Cardiac septum (tissue), 1 donor: ENCODE data around the gene INPP5K. TPM values are rescaled to one million over a fixed set of nuclear protein-coding genes. Genes with fewer than 3 reads are reported as not detected.
"Not testable (repeated sequence)": the region's sequence is repeated elsewhere in the genome, so short reads cannot be mapped to it uniquely, and the experiment has no call there.

Experiments
- DNase-seq: peaks from one replicate; pipeline ENCODE4 v3.0.0-alpha.2; 2020; ENCODE audit warnings: low spot score
- intact Hi-C: fragments of 100-400 bp; cut with DNase I; formaldehyde crosslinking; loops from one replicate; pipeline ENCODE4 v1.14.0; 2022
- total RNA-seq: library from RNA; stranded (reverse); fragmentation: NEBNext Ultra II Directional; extraction: Animal tissue kit (Norgen Biotek cat#: 25700); gene quantifications from one replicate; pipeline ENCODE4 v1.2.1, GENCODE V29; 2021
- donor health status: DM: no; HTN: no; CAD: no.

The INPP5K gene
- total RNA-seq, 1 donor from 2014 or later = 34.2 TPM

DNA sequence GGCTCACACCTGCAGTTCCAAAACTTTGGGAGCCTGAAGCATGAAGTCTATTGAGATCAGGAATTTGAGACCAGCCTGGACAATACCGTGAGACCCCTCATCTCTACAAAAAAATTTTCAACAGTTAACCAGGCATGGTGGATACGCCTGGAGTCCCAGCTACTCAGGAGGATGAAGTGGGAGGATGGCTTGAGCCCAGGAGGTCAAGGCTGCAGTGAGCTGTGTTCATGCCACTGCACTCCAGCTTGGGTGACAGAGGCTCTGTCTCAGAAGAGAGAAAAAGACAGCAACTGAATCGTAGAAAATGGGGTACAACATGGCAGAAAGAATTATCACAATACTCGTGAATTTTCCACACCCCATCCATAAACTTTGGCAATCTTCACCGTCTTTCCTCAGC is 63.6 kb downstream of the INPP5K start:
- intact Hi-C loops = no loop called here
- no peak for DNase-seq

DNA sequence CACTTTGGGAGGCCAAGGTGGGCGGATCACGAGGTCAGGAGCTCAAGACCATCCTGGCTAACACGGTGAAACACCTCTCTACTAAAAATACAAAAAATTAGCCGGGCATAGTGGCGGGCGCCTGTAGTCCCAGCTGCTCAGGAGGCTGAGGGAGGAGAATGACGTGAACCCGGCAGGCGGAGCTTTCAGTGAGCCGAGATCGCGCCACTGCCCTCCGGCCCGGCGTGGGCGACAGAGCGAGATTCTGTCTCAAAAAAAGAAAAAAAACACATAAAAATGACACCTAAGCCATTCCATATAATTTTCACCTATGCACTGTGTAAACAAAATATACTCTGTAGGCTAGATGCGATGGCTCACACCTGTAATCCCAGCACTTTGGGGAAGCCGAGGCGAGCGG is 66.2 kb downstream of the INPP5K start:
- intact Hi-C loops, DNase-seq: not testable (repeated sequence)

DNA sequence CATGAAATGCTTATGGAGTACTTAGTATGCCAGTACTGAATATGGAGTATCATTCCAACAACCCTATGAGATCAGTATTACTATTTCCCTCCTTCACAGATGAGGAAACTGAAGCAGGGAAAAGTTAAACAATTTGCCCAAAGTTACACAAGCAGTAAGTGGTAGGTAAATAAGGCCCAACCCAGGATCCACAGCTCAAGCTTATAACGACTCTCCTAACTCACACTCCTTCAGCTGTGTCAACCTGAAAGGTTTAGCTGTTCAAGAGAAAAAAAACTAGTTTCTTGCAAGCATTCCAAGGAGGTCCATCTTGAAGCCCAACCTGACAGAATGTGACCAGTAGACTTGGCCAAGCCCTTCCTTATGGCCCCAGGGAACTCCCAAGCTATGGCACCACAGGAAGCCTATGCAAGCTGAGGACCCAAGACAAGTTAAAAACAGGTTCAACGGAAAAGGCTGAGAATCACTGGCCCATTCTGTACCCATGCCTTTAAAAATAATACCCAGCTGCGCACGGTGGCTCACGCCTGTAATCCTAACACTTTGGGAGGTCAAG is 66.9 kb downstream of the INPP5K start:
- DNase-seq = no peak
- intact Hi-C loops = no loop called here

DNA sequence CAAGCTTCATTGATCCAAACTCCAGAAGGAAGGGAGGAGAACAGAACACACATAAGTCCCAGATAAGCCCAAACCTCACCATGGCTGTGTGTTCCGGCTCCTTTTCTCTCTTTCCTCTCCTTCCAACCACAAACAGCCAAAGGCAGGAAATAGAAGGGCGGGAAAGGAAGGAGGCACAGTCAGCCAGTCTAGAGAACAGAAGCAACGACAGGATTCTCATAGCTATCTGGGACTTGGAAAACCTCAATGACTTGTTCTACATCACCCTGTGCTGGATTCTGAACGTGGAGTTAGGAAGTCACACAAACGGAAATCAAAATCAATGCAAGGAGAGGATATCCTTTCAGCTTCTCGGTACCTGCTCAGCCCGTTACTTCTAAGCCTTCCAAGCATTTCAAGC is 69.4 kb downstream of the INPP5K start:
- DNase-seq = no peak
- intact Hi-C loops = no loop called here

DNA sequence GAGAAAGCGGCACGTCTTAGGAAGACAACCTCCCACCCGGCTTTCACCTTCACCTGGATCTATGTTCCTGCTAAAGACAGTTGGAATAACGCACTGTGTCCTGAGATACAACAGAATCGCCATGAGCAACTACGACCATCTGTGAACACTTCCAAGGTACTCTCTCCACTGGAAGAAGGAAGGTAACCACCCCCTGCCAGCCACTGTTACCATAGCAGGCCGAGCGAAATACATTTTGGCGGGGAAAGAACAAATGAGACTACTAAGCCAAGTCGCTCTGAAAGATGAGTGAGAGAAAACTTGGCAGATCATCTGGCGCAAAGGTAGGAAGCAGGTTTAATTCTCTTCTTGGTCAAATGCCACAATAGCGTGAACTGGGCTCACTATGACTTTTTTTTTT is 70.2 kb downstream of the INPP5K start:
- no peak for DNase-seq
- intact Hi-C loops = no loop called here

DNA sequence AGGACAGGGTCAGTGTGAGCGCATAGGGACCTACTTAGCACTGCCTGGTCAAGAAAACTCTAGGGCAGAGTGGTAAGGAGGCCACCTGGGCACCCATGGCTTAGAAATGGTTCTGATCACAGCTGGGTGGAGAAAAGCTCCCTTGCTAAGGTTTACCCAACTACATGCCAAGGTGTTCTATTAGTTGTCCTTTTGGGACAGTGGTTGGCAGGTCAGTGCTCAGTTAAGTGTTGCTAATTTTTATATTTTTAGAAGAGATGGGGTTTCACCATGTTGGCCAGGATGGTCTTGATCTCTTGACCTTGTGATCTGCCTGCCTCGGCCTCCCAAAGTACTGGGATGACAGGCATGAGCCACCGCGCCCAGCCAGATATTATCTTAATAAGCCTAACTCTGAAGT is 70.7 kb downstream of the INPP5K start:
- intact Hi-C loops, DNase-seq: not testable (repeated sequence)

Other genes with a start within 250 kb of the INPP5K start
- not detected for gene BHLHA9, start 246.2 kb downstream of the INPP5K start, total RNA-seq
- gene TRARG1, start 236.9 kb downstream of the INPP5K start, total RNA-seq = 0.65 TPM
- 582 TPM for gene YWHAE, start 116.4 kb downstream of the INPP5K start, total RNA-seq
- gene CRK, start 60.4 kb downstream of the INPP5K start, total RNA-seq = 43.4 TPM
- gene MYO1C, start 23.9 kb downstream of the INPP5K start, total RNA-seq = 209 TPM
- gene PITPNA, start 46.2 kb upstream of the INPP5K start, total RNA-seq = 49.9 TPM
- gene SLC43A2, start 112.2 kb upstream of the INPP5K start, total RNA-seq = 4.8 TPM
- gene SCARF1, start 129.1 kb upstream of the INPP5K start, total RNA-seq = 10.9 TPM
- 49.8 TPM for gene RILP, start 133.3 kb upstream of the INPP5K start, total RNA-seq
- 162 TPM for gene PRPF8, start 168.3 kb upstream of the INPP5K start, total RNA-seq
- gene TLCD2, start 193.8 kb upstream of the INPP5K start, total RNA-seq = 2.6 TPM
- gene WDR81, start 208.1 kb upstream of the INPP5K start, total RNA-seq = 7.2 TPM
- gene SERPINF2, start 226.3 kb upstream of the INPP5K start, total RNA-seq = 1.2 TPM
- 163 TPM for gene SERPINF1, start 245.4 kb upstream of the INPP5K start, total RNA-seq